DMS 273 treated with DMSO at 0.1 percent for 48 hours (cell line): ENCODE results near the gene ZNF580.

Experiments
- DNase-seq: peaks from one replicate; lab custom pipeline; 2025; lab: John Stamatoyannopoulos, UW

The ZNF580 gene

DNA sequence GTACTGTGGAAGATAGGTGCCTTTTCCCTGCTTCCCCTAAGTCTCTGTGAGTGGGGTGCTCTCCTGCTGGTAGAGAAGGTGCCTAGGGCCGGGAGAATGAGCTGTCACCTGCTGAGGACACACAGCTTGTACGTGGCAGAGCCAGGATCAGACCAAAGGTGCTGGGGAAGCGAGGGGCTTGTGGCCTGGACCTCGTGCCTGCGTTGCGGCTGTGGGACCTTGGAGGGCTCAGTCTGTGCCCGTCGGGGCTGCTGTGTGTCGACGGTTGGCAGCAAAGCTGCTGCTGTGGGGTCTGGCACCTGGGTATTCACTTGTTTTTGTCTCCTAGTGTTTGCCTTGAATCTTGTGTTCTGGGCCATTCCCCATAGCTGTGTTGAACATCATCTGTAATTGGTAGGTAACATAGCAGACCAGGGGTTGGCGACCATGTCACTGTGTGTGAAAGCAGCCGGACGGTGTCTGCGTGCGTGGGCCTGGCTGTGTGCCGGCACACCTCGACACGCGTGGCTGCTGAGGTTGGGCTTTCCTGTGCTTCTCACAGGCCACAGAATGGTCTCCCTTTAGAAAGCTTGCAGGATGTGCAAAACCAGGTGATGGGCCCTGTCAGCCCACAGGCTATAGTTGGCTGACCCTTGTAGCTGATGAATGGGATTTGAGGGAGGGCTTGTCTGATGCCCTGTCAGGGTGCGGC, 23.2 kb downstream of the ZNF580 start:
- DNase-seq = no peak

DNA sequence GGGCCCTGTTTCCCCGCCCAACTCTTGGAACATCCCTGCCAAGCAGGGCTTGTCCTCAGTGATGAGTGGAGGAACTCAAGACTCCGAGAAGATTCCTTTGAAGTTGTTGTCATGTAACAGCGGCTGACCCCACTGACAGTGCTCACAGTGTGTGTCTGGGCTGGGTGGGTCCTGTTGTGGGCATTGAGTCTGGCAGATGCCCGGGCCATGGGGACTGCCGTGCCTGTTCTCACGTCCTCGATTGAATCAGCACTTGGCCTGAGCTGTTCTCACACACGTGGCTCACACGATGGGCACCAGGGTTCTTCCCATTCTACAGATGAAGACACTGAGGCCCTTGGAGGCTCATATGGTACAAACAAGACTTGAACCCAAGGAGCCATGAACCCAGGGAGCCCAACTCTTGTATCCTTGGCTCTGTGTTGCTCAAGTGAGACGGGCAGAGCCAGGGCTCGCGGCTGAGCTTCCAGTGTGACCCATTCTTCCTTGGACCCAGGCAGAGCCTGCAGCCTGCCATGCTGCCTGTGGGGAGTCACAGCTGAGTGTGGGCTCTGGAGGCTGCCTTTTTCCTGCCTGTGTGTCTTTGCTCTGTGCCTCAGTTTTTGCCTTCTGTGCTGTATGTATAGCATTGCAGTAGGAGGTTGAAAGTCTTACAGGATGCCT, 25.7 kb downstream of the ZNF580 start:
- DNase-seq = no peak

DNA sequence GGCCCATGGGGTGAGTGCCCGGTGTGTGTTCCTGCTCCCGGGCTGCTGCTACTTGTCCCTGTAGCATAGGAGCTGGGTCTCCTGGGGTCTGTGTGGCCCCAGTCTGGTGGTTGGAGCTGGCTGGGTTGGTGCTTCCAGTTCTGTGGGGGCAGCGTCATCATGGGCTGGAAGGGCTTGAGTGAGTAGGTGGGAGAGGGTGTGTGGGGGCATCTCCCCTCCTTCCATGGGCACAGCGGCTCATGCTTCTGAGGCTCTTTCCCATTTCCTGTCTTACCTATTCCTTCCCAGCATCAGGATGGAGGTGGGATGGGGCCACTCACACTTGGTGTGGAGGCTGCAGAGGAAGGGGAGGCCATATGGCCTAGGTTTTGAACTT, 26.2 kb downstream of the ZNF580 start:
- DNase-seq = no peak

DNA sequence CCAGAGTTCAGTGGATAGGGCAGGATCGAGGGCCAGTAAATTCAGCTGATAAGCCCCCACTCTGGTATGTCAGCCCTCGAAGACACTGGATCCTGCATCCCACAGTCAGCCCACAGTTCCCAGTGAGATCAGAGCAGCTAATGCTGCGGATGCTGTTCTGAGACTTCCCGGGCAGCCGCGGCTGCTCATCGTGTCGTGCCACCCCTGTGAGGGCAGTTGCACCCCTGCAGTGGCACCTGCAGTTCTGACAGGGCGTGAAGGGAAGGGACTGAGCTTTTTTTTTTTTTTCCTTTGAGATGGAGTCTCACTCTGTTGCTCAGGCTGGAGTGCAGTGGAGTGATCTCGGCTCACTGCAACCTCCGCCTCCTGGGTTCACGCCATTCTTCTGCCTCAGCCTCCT, 26.7 kb downstream of the ZNF580 start:
- DNase-seq = no peak

DNA sequence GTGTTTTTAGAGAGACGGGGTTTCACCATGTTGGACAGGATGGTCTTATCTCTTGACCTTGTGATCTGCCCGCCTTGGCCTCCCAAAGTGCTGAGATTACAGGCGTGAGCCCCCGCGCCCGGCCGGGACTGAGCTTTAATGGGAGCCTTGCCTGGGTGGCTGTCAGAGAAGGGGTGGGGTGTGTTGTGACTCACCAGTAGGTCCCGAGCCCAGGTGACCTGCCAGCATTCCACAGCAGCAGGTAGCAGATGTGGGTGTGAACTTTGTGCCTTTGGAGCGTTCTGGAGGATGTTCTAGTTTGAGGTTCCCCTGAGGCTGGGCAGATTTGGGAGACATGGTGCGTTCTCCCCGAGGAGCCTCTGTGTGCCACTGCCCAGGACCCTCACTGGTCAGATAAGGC, 27.2 kb downstream of the ZNF580 start:
- no peak for DNase-seq

DNA sequence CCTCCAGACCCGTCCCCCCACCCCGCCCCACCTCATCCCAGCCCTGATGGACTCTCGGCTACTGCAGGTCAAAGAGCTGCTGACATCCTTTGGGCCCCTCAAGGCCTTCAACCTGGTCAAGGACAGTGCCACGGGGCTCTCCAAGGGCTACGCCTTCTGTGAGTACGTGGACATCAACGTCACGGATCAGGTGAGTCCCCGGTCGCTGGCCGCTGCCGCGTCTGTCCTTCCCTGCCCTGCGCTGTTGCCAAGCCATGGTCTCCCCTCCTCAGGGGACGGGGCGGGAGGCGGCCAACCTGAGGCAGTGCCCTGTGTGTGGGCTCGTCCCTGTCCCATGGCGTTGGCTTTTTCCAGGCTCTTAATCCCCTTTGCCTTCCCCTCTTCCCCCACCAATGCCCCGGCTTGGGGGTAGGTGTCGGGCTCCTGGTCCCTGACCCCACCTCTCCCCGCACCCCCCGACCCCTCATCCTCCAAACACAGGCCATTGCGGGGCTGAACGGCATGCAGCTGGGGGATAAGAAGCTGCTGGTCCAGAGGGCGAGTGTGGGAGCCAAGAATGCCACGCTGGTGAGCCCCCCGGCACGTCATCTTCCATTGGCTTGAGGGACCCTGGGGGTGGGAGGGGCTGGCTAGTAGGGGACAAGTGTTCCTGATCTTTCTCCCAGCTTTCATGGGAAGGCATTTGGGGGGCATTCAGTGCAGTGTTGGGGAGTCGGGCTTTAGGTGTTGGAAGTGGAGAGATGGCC, 28.0 kb downstream of the ZNF580 start:
- DNase-seq = no peak

DNA sequence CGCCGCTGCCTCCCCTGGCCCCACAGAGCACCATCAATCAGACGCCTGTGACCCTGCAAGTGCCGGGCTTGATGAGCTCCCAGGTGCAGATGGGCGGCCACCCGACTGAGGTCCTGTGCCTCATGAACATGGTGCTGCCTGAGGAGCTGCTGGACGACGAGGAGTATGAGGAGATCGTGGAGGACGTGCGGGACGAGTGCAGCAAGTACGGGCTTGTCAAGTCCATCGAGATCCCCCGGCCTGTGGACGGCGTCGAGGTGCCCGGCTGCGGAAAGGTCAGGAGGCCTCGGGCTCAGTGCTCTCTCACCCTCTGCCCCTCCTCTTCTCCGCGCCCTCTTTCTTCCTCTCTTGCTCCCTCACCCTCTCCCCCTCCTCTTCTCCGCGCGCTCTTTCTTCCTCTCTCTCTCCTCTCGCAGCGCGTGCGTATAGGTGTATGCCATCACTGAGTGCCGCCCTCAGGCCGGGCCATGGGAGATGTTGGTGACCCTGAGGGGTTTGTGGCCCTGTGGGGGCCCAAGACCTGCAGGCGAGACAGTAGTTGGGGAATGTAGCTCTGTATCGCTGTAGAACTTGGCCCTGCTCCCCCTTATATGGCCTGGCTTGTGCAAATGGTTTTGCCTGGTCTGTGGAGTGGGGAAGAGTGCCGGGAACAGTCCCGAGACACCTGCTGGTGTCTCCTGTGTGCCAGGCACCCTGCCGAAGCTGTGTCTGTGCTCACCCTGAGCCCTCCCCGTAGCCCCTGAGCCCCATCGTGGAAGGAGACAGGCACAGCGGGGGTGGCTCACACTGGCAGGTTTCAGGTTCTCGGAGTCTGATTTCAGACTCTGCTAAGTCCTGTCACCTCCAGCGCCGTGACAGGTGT, 28.8 kb downstream of the ZNF580 start:
- no peak for DNase-seq

DNA sequence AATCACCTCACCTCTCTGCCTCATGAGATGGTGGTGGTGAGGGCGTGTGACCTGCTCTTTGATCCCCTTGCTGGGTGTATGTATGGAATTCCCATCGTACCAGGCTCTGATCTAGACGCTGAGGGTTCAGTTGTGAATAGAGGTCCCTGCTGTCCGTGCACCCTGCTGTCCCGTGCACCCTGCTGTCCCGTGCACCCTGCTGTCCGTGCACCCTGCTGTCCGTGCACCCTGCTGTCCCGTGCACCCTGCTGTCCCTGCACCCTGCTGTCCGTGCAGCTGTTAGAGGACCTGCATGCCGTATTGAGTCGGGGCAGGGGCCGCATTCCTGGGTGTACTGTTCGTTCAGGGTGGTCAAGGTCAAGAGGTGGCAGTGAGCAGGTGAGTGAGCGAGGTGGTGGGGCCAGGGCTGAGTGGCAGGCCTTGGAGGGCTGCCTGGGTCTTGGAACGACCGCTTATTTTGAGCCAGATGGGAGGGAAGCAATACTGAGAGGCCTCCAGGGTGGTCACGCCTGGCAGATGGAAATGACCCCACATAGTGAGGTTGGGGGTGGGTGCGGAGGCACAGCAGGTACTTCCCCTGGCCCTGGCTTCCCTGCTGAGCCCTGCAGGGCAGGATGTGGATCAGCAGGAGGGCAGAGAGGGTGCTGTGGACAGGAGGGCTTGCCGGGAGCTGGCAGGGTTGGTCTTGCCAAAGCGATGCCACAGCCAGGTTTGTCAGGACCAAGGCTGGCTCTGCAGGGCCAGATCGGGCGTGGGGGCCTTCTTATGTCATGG, 29.7 kb downstream of the ZNF580 start:
- DNase-seq = no peak

DNA sequence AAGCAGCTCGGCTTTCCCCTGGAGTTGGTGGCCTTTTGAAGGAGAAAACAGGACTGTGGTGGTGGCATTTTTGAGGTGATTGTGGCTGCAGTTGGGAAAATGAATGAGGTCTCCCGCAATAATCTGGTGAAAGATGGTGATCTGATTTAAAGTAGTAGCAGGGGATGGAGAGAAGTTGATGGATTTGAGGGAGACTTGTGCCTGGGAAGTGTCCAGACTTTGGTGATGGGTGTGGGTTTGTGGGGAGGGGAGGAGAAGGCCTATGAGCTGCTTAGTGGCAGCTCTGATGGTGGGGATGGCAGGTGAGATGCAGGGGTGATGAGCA, 30.2 kb downstream of the ZNF580 start:
- no peak for DNase-seq

DNA sequence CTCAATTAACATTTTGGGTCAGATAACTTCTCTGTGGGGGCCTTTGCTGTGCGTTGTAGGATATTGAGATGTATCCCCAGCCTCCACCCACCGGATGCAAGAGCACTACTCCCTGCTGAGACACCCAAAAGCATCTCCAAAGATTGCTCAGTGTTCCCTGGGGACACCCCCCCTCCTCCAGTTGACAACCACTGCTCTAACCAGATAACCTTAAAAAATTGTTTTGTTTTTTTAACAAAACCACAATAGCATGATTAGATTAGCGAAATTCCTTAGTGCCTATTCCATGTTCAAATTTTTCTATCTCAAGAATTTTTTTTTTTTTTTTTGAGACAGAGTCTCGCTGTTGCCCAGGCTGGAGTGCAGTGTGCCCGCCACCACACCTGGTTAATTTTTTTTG, 31.6 kb downstream of the ZNF580 start:
- no peak for DNase-seq

DNA sequence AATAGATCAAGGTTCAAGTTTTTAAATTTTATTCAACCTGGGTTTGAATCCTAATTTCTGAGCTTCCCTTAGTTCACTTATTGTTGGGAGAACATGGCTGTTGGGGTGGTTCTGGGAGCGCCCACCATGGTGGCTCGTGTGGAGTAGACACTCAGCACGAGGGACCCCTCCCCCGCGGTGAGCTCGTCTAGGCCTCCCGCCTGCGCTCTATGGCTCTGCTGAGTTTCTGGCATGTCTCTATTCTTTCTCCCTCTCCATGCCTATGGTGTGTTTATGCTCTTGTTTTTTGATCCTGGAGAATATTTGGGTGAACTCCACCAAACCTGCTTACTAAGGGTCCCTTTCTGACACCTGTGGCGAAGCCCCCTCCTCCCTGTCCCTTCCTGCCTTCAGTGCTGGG, 32.7 kb downstream of the ZNF580 start:
- DNase-seq = no peak

DNA sequence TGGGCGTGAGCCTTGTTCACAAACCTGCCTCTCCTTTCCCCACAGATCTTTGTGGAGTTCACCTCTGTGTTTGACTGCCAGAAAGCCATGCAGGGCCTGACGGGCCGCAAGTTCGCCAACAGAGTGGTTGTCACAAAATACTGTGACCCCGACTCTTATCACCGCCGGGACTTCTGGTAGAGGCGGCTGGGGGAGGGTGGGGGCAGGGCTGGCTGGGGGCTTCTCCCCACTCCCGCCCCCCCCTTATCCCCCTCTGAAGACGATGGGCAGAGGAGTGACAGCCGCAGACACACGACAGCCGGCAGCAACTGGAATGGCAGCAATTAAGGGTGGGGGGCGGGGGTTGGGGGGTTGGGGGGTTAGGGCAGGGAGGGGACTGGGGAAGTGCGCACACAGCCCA, 33.1 kb downstream of the ZNF580 start:
- DNase-seq = no peak

DNA sequence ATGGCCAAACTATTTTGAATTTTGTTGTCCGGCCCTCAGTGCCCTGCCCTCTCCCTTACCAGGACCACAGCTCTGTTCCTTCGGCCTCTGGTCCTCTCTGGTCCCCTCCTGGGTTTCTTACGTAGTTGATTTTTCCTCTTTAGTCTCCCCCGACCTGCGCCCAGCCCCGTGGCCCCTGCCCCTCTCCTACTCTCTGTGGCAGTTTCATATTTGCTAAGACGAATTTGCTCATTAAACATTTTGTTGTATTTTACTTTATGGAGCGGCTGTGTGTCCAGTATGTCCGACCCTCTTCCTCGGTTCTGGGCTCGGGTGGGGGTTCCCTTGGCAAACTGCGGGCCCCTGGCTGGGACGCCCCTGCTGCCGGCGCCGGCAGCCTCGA, 33.6 kb downstream of the ZNF580 start:
- no peak for DNase-seq

DNA sequence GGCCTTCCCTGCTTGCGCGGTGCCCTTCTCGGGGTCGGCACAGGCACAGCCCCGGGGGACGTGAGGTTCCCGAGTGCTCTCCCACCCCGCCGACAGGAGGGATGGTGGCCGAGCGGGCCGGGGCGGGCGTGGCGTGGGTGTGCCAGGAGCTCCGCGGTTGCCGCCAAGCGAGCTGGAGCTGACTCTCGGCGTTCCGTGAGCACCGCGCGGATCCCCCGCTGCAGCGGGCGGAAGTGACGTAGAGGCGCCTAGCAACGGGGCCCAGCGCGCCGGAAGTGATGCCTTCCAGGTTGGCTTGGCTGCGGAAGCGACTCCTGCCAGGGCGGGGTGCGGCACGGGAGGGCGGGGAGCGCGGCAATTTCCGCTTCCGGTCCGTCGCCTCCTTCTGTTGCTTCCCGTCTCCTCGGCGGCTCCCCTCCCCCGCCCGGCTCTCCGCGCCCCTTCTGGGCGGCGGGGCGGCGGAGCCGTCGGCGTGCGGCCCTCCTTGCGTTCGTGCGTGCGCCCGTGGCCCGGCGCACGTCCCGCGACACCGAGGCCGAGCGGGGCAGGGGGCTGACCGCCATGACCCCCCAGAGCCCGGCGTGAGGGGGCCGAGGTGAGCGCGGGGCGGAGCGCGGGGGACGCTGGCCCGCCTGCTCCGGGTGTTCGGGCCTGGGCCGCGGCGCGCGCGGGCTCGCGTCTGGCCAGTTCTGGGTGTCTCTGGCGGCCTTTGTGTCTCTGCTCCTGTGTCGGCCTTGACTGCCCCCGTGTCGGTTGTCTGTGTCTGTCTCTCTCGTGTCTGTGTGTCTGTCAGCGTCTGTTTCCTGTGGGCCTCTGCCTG, 34.2 kb downstream of the ZNF580 start, which contains the start of gene EPN1:
EPN1 (plus strand) TSS at position 386 of the 820 bp plus-strand sequence. CDS start 3,402 bp downstream, outside the sequence.
- peak; percentile 90 for DNase-seq

DNA sequence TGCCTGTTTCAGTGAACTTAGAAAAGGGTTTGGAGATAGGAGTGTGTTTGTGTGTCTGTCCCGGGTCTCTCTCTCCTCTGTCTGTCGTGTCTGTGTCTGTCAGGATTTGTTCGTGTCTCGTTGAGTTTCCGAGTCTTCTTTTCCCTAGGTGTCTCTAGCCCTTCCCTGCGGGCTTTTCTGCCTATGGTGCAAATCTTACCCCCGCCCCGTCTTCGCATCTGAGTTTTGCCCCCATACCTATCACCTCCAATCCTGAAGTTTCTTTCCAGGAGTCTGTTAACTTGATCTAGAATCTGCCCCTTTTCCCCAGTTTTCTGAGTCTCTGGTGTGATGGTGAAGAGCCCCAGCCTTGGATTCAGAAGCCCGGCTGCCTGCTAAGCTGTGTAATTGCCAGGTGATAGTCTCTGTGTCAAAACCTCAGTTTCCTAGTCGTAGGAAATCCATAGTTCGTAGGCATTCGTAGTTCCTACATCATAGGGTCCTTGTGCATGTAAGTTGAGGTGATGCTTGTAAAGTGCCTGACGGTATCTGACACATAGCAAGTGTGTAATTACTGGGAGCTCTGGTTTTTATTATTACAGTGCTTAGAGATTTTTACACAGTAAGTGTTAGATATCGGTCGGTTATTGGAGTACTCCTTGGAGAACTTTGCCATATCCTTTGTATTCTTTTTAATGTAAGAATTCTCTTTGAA, 35.0 kb downstream of the ZNF580 start:
- DNase-seq = no peak

DNA sequence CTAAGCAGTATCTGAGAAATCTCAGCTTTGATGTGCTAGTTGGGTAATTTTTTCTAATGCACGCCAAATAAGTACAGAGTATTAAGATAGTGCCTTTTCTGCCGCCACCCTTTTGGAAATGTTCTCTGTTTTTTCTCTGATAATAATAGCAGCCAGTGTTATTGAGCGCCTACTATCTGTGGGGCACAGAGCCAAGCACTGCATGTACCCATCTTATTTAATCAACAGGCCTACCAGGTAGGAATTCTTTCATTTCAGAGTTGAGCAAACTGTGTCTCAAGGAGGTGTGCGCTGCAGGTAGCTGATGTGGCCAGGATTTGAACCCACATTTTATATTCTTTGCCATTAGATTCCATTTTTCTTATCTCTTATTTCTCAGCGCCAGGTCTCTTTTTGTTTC, 35.6 kb downstream of the ZNF580 start:
- DNase-seq = no peak

DNA sequence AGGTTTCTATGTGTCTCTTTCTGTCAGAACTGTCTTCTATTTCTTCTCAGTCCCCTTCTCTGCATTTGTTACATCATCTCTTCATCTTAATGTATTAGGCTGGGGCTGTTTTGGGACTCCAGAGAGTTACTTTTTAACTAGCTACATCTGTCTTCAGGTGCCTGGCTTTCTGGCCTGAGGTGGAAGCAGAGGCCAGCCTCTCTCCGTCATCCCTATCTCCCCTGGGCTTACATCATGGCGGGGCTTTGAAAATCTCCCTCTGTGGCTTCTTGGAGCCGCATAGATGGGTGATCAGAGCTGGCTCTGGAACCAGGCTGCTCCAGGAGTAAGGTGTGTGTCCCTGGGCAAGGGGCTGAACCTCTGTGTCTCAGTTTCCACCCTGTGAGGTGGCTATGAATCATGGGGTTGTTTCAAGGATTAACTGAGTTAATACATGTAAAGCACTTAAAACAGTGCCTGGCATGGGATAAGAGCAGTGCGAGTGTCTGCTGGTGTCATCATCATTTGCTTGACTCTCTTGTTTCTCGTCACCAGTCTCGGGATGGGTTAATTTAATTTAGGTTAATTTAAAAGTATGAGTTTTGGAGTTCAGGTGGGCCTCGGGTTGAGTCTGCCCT, 36.2 kb downstream of the ZNF580 start:
- no peak for DNase-seq

DNA sequence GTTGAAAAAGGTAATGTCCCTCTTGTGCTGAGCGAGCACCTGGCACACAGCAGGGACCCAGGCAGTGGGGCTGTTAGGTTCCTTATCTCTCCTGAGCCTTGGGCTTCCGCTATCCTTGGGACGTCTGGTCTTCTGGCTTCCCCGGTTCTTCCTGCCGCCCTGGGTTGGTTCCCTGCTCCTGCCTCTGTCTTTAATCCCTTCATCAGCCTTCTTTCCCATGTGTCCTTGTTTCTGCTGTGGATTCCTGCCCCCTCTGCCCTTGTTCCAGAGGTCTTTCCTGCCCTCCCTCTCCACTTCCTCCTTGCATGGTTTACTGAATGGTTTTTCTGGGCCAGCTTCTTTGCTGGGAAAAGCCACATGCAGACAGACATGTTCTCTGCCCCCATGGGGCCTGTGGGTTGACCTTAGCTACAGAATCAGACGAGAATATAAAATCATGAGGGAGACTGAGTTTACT, 36.8 kb downstream of the ZNF580 start:
- no peak for DNase-seq

DNA sequence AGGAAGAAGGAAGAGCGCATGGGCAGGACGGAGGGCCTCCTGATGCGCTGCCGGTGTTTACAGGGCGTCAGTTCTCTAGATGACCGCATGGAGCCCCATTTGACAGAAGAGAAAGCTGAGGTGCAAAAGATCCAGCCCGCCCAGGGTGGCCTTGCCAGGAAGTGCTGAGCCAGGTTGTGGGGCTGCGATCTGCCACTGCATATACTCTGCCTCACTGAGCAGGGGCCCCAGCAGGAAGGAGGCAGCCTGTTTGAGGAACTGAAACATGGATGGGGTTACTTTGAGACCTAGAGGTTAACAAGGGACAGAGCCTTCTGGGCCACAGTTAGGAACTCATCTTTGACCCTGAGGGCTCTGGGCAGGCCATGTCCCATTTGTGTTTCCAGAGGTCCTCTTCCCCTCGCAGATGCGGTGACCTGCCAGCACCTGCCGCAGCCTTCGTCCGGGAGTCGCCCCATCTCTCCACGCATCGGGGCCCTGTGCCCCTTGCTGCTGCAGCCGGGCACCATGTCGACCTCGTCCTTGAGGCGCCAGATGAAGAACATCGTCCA, 37.4 kb downstream of the ZNF580 start:
- no peak for DNase-seq
